Prostate gland (tissue), 2 donors: ENCODE measurements around the gene ZNF627. TPM values are rescaled to one million over a fixed set of nuclear protein-coding genes. Genes with fewer than 3 reads are reported as not detected.

Experiments used
- DNase-seq: peaks from one replicate; pipeline ENCODE4 v3.0.0-alpha.2; 2019; ENCODE audit warnings: low spot score
- H3K27ac ChIP-seq, 2 donors: fragments of 200-600 bp; sonication (generic); 2 replicates each; pipeline ENCODE4 v1.5.1; 2017 to 2019
- H3K27me3 ChIP-seq: fragments of 200-600 bp; sonication (generic); replicated peaks from 2 replicates; pipeline ENCODE4 v1.5.1; 2019; ENCODE audit not compliant: insufficient read depth
- H3K36me3 ChIP-seq, 2 donors: fragments of 200-600 bp; sonication (generic); 1 replicate in 1 of 2; 2 replicates in 1 of 2; pipeline versions ENCODE4 v1.5.1 to v1.8.1; 2017 to 2019
- H3K4me1 ChIP-seq: fragments of 200-600 bp; sonication (generic); replicated peaks from 2 replicates; pipeline ENCODE4 v1.5.1; 2019
- H3K4me3 ChIP-seq, 2 donors: fragments of 200-600 bp; sonication (generic); 2 replicates each; pipeline ENCODE4 v1.5.1; 2017 to 2019
- H3K9me3 ChIP-seq: fragments of 200-600 bp; sonication (generic); 2 replicates; pipeline ENCODE4 v1.5.1; 2017
- CTCF ChIP-seq, 4 experiments: fragments of 200-600 bp in 2 of 4; fragments of 450-650 bp in 2 of 4; sonication (generic) in 2 of 4; IDR thresholded peaks; 1 replicate in 3 of 4; 2 replicates in 1 of 4; pipeline ENCODE4 v1.5.1; 2016 to 2019; ENCODE audit warnings: antibody characterized with exemption in 4 of 4, mild to moderate bottlenecking in 2 of 4, moderate library complexity in 2 of 4
- POLR2A ChIP-seq: fragments of 450-650 bp; IDR thresholded peaks from one replicate; pipeline ENCODE4 v1.6.1; 2016; ENCODE audit warnings: antibody characterized with exemption, mild to moderate bottlenecking
- POLR2AphosphoS5 ChIP-seq: sonication (generic); formaldehyde crosslinking; IDR thresholded peaks from one replicate; pipeline ENCODE4 v1.6.1; 2017; ENCODE audit warnings: antibody characterized with exemption
- WGBS: methylation state at CpG from one replicate; pipeline ENCODE4 v1.1.5; 2018; 5-methylcytosine and 5-hydroxymethylcytosine counted together
- intact Hi-C: fragments of 100-400 bp; cut with DNase I; formaldehyde crosslinking; loops from one replicate; pipeline ENCODE4 v1.14.2; 2022
- total RNA-seq, 2 donors: library from RNA; depleted of rRNA; stranded (reverse); fragments of >200 nt; gene quantifications; one replicate each; pipeline ENCODE4 v1.1.0, GENCODE V29; 2016

The ZNF627 gene
- total RNA-seq, 2 donors from 2014 or later = 17.8 to 20.5 TPM

GRCh38 chr19:11658970-11659369 is 61.7 kb downstream of the ZNF627 start:
- no peaks in the 10 kb centered on the region for H3K9me3 ChIP-seq
- H3K27ac ChIP-seq = no peak overlapping the region
- no peaks in the 10 kb centered on the region for H3K4me1 ChIP-seq
- TF ChIP-seq POLR2AphosphoS5 (peak; percentile 71), POLR2A (no peak), CTCF (IDR thresholded peaks at IDR 0.05) (no peak)
- H3K4me3 ChIP-seq = no peak overlapping the region
- H3K27me3 ChIP-seq = no peaks in the 10 kb centered on the region
- intact Hi-C loops = no loop called here
- DNase-seq = peak; percentile 59
- H3K36me3 ChIP-seq = no peaks in the 10 kb centered on the region
- WGBS = 50% methylated on average over 7 of the region's 7 CpGs

GRCh38 chr19:11659612-11660011 is 62.3 kb downstream of the ZNF627 start:
- intact Hi-C loops = no loop called here

GRCh38 chr19:11662278-11662677 is 65.0 kb downstream of the ZNF627 start:
- Histone ChIP-seq H3K36me3 (no peaks in the 10 kb centered on the region), H3K9me3 (no peaks in the 10 kb centered on the region), H3K4me1 (no peaks in the 10 kb centered on the region), H3K27ac (no peak overlapping the region), H3K4me3 (no peak overlapping the region), H3K27me3 (no peaks in the 10 kb centered on the region)
- TF ChIP-seq POLR2AphosphoS5 (no peak), POLR2A (no peak), CTCF (IDR thresholded peaks at IDR 0.05) (no peak)
- 96% methylated on average over 30 of the region's 30 CpGs for WGBS
- intact Hi-C loops = no loop called here
- no peak for DNase-seq

More at GRCh38 chr19:11659612-11660011, 62.3 kb downstream of the ZNF627 start:
- Histone ChIP-seq H3K4me1 (no peaks in the 10 kb centered on the region), H3K9me3 (no peaks in the 10 kb centered on the region), H3K4me3 (no peak overlapping the region), H3K27me3 (no peaks in the 10 kb centered on the region), H3K27ac (no peak overlapping the region), H3K36me3 (no peaks in the 10 kb centered on the region)
- no peak for DNase-seq
- 100% methylated on average over 1 of the region's 1 CpG for WGBS
- TF ChIP-seq CTCF (IDR thresholded peaks at IDR 0.05) (peak in 2 of 4 experiments; percentile 20 to 35), POLR2A (no peak)

GRCh38 chr19:11663181-11663591 is 65.9 kb downstream of the ZNF627 start:
- no peak for TF ChIP-seq POLR2AphosphoS5
- TF ChIP-seq CTCF (IDR thresholded peaks at IDR 0.05) = no peak
- TF ChIP-seq POLR2A = no peak
- Histone ChIP-seq H3K36me3 (no peaks in the 10 kb centered on the region), H3K4me3 (no peak overlapping the region), H3K9me3 (no peaks in the 10 kb centered on the region), H3K27me3 (no peaks in the 10 kb centered on the region), H3K27ac (no peak overlapping the region), H3K4me1 (no peaks in the 10 kb centered on the region)
- 52% methylated on average over 8 of the region's 8 CpGs for WGBS
- intact Hi-C loops = no loop called here
- DNase-seq = no peak

Other genes with a start within 250 kb of the ZNF627 start
- 10 to 100 TPM; 33.9 to 86.1 TPM for gene PLPPR2, start 242.1 kb upstream of the ZNF627 start, total RNA-seq
- 1 to 10 TPM; 4.1 to 6.3 TPM for gene SWSAP1, start 222.8 kb upstream of the ZNF627 start, total RNA-seq
- gene EPOR, start 213.2 kb upstream of the ZNF627 start, total RNA-seq = 1 to 10 TPM; 6.8 to 8.1 TPM
- gene RGL3, start 178.2 kb upstream of the ZNF627 start, total RNA-seq = 1 to 10 TPM; 5.1 to 8.6 TPM
- 1 to 10 TPM; 1.3 to 2.7 TPM for gene ODAD3, start 162.4 kb upstream of the ZNF627 start, total RNA-seq
- 100 to 1,000 TPM; 229 to 238 TPM for gene PRKCSH, start 161.8 kb upstream of the ZNF627 start, total RNA-seq
- gene ELAVL3, start 116.4 kb upstream of the ZNF627 start, total RNA-seq = 1 to 10 TPM in 1 of 2 donors, under 1 TPM in 1; 0.57 to 1.5 TPM
- 10 to 100 TPM; 11.2 to 25.8 TPM for gene ZNF653, start 91.6 kb upstream of the ZNF627 start, total RNA-seq
- 10 to 100 TPM; 93.0 to 94.7 TPM for gene ECSIT, start 68.3 kb upstream of the ZNF627 start, total RNA-seq
- gene CNN1, start 58.6 kb upstream of the ZNF627 start, total RNA-seq = 100 to 1,000 TPM; 426 to 525 TPM
- 10 to 100 TPM; 47.8 to 57.5 TPM for gene ELOF1, start 38.3 kb upstream of the ZNF627 start, total RNA-seq
- 10 to 100 TPM; 23.3 to 59.3 TPM for gene ACP5, start 19.8 kb upstream of the ZNF627 start, total RNA-seq
- 1 to 10 TPM; 3.5 to 5.9 TPM for gene ZNF823, start 141.5 kb downstream of the ZNF627 start, total RNA-seq
- gene ZNF441, start 169.5 kb downstream of the ZNF627 start, total RNA-seq = 1 to 10 TPM; 6.9 to 7.3 TPM
- gene ZNF491, start 201.0 kb downstream of the ZNF627 start, total RNA-seq = 1 to 10 TPM; 1.6 to 2.3 TPM
- 10 to 100 TPM; 17.5 to 17.9 TPM for gene ZNF440, start 216.8 kb downstream of the ZNF627 start, total RNA-seq